Chondrocyte (in vitro differentiated cells): Measurements from ENCODE around the gene GRM5. TPM values are rescaled to one million over a fixed set of nuclear protein-coding genes. Genes with fewer than 3 reads are reported as not detected.

Experiments used
- DNase-seq: peaks from one replicate; pipeline ENCODE4 v3.0.0; 2021; ENCODE audit warnings: mixed read lengths, low spot score
- H3K27ac Mint-ChIP-seq: one replicate; pipeline ENCODE4 v1.8.0; 2021; ENCODE audit warnings: mild to moderate bottlenecking, moderate library complexity, mixed read lengths; ENCODE audit not compliant: unreplicated experiment
- H3K27me3 Mint-ChIP-seq: 2 replicates; pipeline ENCODE4 v1.8.0; 2021; ENCODE audit warnings: low read depth, mixed read lengths
- H3K36me3 Mint-ChIP-seq: 2 replicates; pipeline ENCODE4 v1.8.0; 2021; ENCODE audit warnings: low read depth, mixed read lengths
- H3K4me1 Mint-ChIP-seq: 2 replicates; pipeline ENCODE4 v1.8.0; 2021; ENCODE audit warnings: low read depth, mild to moderate bottlenecking, mixed read lengths
- H3K4me3 Mint-ChIP-seq: one replicate; pipeline ENCODE4 v1.8.0; 2021; ENCODE audit warnings: mild to moderate bottlenecking, moderate library complexity, mixed read lengths; ENCODE audit not compliant: unreplicated experiment
- H3K9me3 Mint-ChIP-seq: 2 replicates; pipeline ENCODE4 v1.8.0; 2021; ENCODE audit warnings: low read depth, mixed read lengths
- total RNA-seq: library from RNA; stranded (reverse); gene quantifications from 3 replicates; pipeline ENCODE4 v1.2.1, GENCODE V29; 2021
- TF ChIP-seq, protein P1 (sequence below): fragments of 200-600 bp; sonication (generic); IDR thresholded peaks from 2 replicates; pipeline ENCODE4 v1.5.0; 2021; ENCODE audit warnings: antibody characterized with exemption, mild to moderate bottlenecking, moderate library complexity

Gene GRM5
- total RNA-seq, 1 donor from 2014 or later, result 0.52 TPM

DNA sequence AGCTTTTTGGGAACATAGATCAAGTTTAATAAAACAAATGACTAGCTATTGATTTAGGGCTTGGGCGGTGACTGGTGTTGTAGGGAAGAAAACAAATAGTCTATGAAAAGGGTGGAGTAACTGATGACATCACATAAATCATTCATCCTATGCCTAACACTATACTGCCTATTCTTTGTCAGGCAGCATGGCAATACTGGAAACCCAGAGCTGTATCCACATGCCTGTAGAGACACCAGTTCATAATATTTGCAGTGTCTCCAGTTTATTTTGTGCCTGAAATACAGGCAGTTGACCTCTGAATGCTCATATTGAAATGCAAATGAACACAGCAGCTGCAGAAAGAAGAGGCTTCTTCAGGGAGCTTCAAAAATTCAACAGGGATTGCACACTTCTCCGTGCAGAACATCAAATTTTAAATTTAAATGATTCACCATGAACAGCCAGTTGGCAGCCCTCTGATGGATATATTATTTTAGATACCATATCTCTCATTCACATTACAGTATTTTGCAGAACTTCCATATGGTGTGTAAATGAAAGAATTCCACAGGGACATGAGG, 445.1 kb downstream of the GRM5 start:
- DNase-seq, result no peak
- peaks cover 8% of the 10 kb centered on the region for H3K27me3 Mint-ChIP-seq
- no peaks in the 10 kb centered on the region for H3K9me3 Mint-ChIP-seq
- H3K4me3 Mint-ChIP-seq, result no peak overlapping the region
- TF ChIP-seq, protein P1, sequence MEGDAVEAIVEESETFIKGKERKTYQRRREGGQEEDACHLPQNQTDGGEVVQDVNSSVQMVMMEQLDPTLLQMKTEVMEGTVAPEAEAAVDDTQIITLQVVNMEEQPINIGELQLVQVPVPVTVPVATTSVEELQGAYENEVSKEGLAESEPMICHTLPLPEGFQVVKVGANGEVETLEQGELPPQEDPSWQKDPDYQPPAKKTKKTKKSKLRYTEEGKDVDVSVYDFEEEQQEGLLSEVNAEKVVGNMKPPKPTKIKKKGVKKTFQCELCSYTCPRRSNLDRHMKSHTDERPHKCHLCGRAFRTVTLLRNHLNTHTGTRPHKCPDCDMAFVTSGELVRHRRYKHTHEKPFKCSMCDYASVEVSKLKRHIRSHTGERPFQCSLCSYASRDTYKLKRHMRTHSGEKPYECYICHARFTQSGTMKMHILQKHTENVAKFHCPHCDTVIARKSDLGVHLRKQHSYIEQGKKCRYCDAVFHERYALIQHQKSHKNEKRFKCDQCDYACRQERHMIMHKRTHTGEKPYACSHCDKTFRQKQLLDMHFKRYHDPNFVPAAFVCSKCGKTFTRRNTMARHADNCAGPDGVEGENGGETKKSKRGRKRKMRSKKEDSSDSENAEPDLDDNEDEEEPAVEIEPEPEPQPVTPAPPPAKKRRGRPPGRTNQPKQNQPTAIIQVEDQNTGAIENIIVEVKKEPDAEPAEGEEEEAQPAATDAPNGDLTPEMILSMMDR, result no peak
- H3K36me3 Mint-ChIP-seq, result no peaks in the 10 kb centered on the region
- H3K4me1 Mint-ChIP-seq, result no peaks in the 10 kb centered on the region
- H3K27ac Mint-ChIP-seq, result no peak overlapping the region

- H3K36me3 Mint-ChIP-seq, result no peaks in the 10 kb centered on the region
Measured at GRCh38 chr11:88619656-88620385, 446.0 kb downstream of the GRM5 start.

GRCh38 chr11:88619071-88619425, 446.7 kb downstream of the GRM5 start:
- Mint-ChIP-seq H3K4me3 (no peak overlapping the region), H3K9me3 (no peaks in the 10 kb centered on the region), H3K27ac (no peak overlapping the region), H3K4me1 (no peaks in the 10 kb centered on the region), H3K36me3 (no peaks in the 10 kb centered on the region), H3K27me3 (peaks cover 8% of the 10 kb centered on the region)
- no peak for DNase-seq
- TF ChIP-seq, protein P1, result no peak

More at GRCh38 chr11:88619656-88620385, 446.0 kb downstream of the GRM5 start:
- no peaks in the 10 kb centered on the region for H3K4me1 Mint-ChIP-seq
- DNase-seq, result no peak
- no peak overlapping the region for H3K27ac Mint-ChIP-seq
- TF ChIP-seq, protein P1, result no peak
- no peak overlapping the region for H3K4me3 Mint-ChIP-seq
- no peaks in the 10 kb centered on the region for H3K9me3 Mint-ChIP-seq
- peaks cover 8% of the 10 kb centered on the region for H3K27me3 Mint-ChIP-seq

- peaks cover 8% of the 10 kb centered on the region for H3K27me3 Mint-ChIP-seq
- no peaks in the 10 kb centered on the region for H3K9me3 Mint-ChIP-seq
- TF ChIP-seq, protein P1, result no peak
- no peaks in the 10 kb centered on the region for H3K4me1 Mint-ChIP-seq
- no peak overlapping the region for H3K4me3 Mint-ChIP-seq
- no peak overlapping the region for H3K27ac Mint-ChIP-seq
- no peaks in the 10 kb centered on the region for H3K36me3 Mint-ChIP-seq
- no peak for DNase-seq
Measured at GRCh38 chr11:88618327-88619070, 447.3 kb downstream of the GRM5 start.

DNA sequence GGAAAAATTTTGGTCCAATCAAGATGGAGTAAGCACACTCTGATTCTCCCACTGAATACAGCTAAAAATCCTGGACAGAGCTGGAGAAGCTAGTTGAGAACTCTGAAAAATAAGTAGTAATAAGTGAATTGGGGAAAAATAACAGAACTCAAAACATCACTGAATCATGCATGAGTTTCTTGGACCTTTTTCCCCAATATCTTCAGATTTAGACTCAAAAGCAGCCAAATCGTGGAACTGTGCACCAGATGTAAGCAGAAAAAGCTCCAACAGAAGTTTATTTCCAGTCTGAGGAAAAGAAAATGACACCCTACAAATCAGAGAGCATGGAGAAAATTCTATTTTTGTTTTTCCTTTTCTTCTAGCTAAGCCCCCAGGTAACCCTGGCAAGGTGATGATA, 448.6 kb downstream of the GRM5 start:
- TF ChIP-seq, protein P1, result no peak
- DNase-seq, result no peak
- Mint-ChIP-seq H3K9me3 (peaks cover 6% of the 10 kb centered on the region), H3K4me3 (no peak overlapping the region), H3K36me3 (no peaks in the 10 kb centered on the region), H3K27ac (no peak overlapping the region), H3K27me3 (peaks cover 8% of the 10 kb centered on the region), H3K4me1 (no peaks in the 10 kb centered on the region)
